Ectodermal cell (in vitro differentiated cells): ENCODE results near the gene BBX. TPM values are rescaled to one million over a fixed set of nuclear protein-coding genes. Genes with fewer than 3 reads are reported as not detected.

Source experiments
- H3K27ac ChIP-seq: 2 replicates; pipeline ENCODE4 v1.7.0; 2013; ENCODE audit warnings: mild to moderate bottlenecking, low read depth, low read length; ENCODE audit not compliant: insufficient read depth, poor library complexity, severe bottlenecking
- H3K27me3 ChIP-seq: 2 replicates; pipeline ENCODE4 v1.7.0; 2013; ENCODE audit warnings: mild to moderate bottlenecking, low read length; ENCODE audit not compliant: insufficient read depth, control insufficient read depth, poor library complexity, severe bottlenecking
- H3K36me3 ChIP-seq: one replicate; pipeline ENCODE4 v1.7.0; 2013; ENCODE audit warnings: low read length; ENCODE audit not compliant: control insufficient read depth, insufficient read depth
- H3K4me1 ChIP-seq: one replicate; pipeline ENCODE4 v1.7.0; 2013; ENCODE audit warnings: low read length; ENCODE audit not compliant: control insufficient read depth, insufficient read depth
- H3K4me3 ChIP-seq: 2 replicates; pipeline ENCODE4 v1.7.0; 2013; ENCODE audit warnings: low read depth, low read length, control low read depth; ENCODE audit not compliant: insufficient read depth
- H3K9me3 ChIP-seq: 2 replicates; pipeline ENCODE4 v1.7.0; 2013; ENCODE audit warnings: mild to moderate bottlenecking, low read length, moderate library complexity; ENCODE audit not compliant: control insufficient read depth
- WGBS, 2 experiments: methylation state at CpG; one replicate each; pipeline ENCODE4 v1.1.7; 2013; ENCODE audit warnings: missing lambda C conversion rate in 2 of 2; 5-methylcytosine and 5-hydroxymethylcytosine counted together
- polyA plus RNA-seq, 4 experiments: library from polyadenylated mRNA; stranded (reverse); fragments of 50-300 nt; gene quantifications; one replicate each; pipeline ENCODE4 v1.2.3, GENCODE V29; 2013

BBX gene
- 47.0 TPM for polyA plus RNA-seq (2013, experiment 1 of 4)
- 40.4 TPM for polyA plus RNA-seq (2013, experiment 2 of 4)
- polyA plus RNA-seq (2013, experiment 3 of 4), result 33.6 TPM
- polyA plus RNA-seq (2013, experiment 4 of 4), result 40.8 TPM

DNA sequence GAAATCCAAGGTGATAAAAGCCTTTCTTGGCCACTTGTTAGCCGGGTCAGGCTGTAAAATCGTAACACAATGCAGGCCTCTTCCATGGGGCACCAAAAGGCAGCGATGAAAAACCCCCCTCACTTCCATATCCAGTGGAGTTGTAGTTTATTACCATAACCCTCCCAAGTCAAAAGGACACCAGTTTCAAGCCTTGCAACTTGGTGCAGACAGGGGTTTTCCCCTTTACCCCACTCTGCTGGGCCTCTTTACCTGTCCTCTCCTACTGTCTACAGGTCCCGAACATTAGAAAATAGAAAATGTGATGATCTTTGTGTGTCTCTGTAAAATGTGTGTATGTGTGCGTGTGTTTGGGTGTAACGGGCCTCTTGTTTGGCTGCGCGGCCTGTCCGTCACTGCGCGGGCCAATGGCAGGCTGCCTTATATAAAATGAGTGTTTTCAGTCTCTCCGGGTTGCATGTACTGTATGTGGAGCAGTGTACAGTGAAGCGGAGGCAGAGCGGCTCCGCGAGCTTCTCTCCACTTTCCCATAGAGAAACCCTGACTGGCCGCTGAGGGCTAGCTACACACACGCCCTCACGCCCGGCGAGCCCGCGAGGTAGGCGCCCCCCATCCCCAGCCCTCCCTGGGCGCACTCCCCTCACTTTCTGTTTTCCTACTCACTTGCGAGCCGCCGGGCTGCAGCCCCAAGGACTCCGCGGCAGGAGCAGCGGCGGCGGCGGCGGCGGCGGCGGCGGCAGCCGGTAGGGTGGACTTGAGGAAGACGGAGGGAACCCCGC is at the start of gene BBX:
BBX (plus strand) TSS at position 453 of the 779 bp plus-strand sequence. CDS start 187,499 bp downstream, outside the sequence.
- Histone ChIP-seq H3K4me1 (peaks cover 6% of the 10 kb centered on the region), H3K4me3 (peak within 1 kb of the TSS; percentile 87), H3K27me3 (no peaks in the 10 kb centered on the region), H3K27ac (peak within 1 kb of the TSS; percentile 84), H3K9me3 (no peaks in the 10 kb centered on the region), H3K36me3 (no peaks in the 10 kb centered on the region)
- 1% methylated on average over 42 of the region's 42 CpGs for WGBS, 2 experiments

DNA sequence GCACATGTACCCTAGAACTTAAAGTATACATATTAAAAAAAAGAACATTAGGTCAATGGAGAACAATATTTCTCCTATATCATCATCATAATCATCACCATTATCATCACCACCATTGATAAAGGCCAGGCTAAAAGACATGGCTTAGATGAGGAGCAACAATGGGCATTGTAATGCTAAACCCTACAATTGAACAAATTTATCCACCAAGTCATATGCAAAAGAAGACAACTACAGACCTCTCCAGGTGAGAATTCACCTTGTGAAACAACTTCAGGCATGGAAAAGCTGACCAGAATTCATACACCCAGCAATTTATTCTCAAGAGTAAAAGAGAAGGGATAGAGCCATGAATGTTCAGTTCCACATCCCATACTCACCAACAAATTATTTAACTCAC is 46.3 kb upstream of the BBX start:
- Histone ChIP-seq H3K4me3 (no peak overlapping the region), H3K36me3 (no peaks in the 10 kb centered on the region), H3K27me3 (no peaks in the 10 kb centered on the region), H3K9me3 (no peaks in the 10 kb centered on the region), H3K4me1 (no peaks in the 10 kb centered on the region), H3K27ac (no peak overlapping the region)

DNA sequence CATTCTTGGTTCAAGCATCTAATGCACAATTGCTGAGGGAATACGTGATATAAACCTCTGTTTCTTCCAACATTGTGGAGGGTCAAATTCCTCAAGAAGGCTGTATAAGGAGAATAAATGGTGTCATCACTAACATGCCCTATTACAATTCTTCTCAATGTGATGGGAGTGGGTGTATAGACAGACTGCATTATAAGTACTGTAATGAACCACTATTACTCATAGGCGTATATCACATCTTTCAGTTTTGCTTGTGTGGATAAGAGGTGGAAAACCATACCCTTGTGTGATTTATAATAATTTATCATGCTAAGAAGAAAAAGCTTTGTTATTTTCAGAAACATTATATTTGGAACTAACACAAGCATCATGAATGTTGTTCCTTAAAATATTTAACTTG is 35.3 kb upstream of the BBX start:
- H3K27ac ChIP-seq, result no peak overlapping the region
- no peaks in the 10 kb centered on the region for H3K4me1 ChIP-seq
- no peaks in the 10 kb centered on the region for H3K9me3 ChIP-seq
- WGBS, 2 experiments, result 100% methylated on average over 1 of the region's 2 CpGs; no CpG with 5 or more reads in 1 of the 2 experiments
- H3K27me3 ChIP-seq, result no peaks in the 10 kb centered on the region
- H3K4me3 ChIP-seq, result no peak overlapping the region
- H3K36me3 ChIP-seq, result no peaks in the 10 kb centered on the region

DNA sequence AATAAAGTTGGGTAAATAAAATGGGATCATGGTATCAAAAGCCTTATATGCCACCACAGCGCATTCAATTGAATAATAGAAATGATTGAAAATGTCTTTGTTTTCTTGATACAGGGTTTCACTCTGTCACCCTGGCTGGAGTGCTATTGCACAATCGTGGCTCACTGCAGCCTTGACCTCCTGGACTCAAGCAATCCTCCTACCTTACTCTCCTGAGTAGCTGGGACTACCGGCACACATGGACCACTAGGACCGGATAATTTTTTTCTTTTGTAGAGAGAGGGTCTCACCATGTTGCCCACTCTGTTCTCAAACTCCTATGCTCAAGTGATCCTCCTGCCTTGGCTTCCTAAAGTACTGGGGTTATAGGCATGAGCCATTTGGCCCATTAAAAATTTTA is 33.8 kb upstream of the BBX start:
- Histone ChIP-seq H3K4me3 (no peak overlapping the region), H3K36me3 (no peaks in the 10 kb centered on the region), H3K9me3 (no peaks in the 10 kb centered on the region), H3K27ac (no peak overlapping the region), H3K4me1 (no peaks in the 10 kb centered on the region), H3K27me3 (no peaks in the 10 kb centered on the region)
- 90 to 92% methylated on average over 4 of the region's 4 CpGs for WGBS, 2 experiments

DNA sequence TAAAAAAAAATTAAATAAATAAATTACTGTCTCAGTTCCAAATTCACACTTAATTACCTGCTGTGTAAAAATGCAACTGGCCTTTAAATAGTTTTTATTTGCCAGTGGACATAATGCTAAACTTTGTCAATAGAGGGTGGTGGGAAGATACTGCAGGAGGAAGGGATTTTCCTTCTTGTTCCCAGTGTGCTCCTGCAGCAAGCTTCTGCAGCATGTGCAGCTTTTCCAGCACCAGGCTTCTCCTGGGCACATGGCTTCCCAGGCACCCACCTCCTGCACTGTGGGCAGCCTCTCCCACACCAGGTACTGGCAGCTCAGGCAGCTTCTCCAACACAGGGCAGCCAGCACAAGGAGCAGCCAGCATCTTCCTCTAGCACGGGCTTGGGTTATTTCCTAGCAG is 29.6 kb upstream of the BBX start:
- 78 to 82% methylated on average over 1 of the region's 1 CpG for WGBS, 2 experiments
- H3K27ac ChIP-seq, result no peak overlapping the region
- no peaks in the 10 kb centered on the region for H3K4me1 ChIP-seq
- H3K9me3 ChIP-seq, result no peaks in the 10 kb centered on the region
- no peaks in the 10 kb centered on the region for H3K36me3 ChIP-seq
- H3K4me3 ChIP-seq, result no peak overlapping the region
- H3K27me3 ChIP-seq, result no peaks in the 10 kb centered on the region

DNA sequence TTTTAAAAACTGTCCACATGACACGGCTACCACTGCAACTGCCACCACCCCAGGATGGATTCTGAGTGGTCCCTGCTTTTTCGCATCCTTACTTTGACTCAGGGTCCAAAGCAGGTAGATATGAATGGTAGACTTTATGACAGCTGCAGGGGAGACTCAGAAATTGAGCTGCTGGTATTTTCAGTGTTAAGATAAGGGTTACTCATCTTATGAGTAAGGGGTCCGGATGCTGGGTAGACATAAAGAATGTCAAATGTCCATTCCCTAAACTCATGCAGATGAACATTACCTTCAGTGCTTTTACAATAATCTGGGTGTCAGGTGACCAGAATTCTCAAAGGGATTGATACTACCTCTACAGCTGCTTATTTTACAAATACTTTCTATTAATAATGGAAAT is 25.9 kb upstream of the BBX start:
- no peaks in the 10 kb centered on the region for H3K9me3 ChIP-seq
- H3K27me3 ChIP-seq, result no peaks in the 10 kb centered on the region

DNA sequence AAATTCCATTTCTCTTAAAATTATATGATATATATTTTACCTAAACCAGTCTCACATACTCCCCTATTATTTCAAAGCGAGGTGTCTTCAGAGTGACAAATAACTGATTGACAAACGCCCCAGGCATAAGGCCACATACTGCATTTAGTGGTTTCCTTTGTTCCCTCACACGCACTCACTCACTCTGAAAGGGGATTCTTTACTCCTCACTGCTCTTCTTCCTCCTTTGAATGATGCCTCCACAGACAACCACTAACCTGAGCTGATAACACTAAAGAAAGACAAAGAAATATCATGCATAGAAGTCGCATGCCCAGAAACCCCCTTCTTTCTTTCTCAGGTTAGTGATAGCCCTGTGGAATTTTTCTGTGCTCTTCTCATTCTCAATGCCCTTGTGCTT is 24.1 kb upstream of the BBX start:
- H3K4me1 ChIP-seq, result peaks cover 5% of the 10 kb centered on the region
- H3K36me3 ChIP-seq, result no peaks in the 10 kb centered on the region
- no peak overlapping the region for H3K27ac ChIP-seq
- H3K9me3 ChIP-seq, result no peaks in the 10 kb centered on the region
- H3K4me3 ChIP-seq, result no peak overlapping the region
- 58 to 59% methylated on average over 4 of the region's 4 CpGs for WGBS, 2 experiments
- no peaks in the 10 kb centered on the region for H3K27me3 ChIP-seq

More for the DNA sequence above, 25.9 kb upstream of the BBX start:
- 92 to 97% methylated on average over 3 of the region's 3 CpGs for WGBS, 2 experiments
- Histone ChIP-seq H3K27ac (no peak overlapping the region), H3K4me1 (peaks cover 5% of the 10 kb centered on the region), H3K4me3 (no peak overlapping the region), H3K36me3 (no peaks in the 10 kb centered on the region)

DNA sequence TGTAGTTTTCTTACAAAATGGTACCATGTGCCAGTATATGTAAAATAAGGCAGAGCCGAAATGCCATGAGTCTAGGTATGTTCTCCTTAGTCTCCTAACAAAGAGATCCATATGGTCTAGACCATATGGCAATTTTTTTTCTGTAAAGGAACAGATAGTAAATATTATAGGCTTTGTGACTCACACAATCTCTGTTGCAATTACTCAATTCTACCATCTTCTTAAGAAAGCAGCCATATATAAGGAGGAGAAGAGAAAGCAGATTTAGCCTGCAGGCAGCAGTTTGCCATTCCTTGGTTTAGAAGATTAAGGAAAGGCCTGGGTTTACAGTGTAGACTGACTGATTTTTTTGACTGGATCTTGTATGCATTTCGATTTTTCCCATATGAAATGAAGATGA is 16.3 kb upstream of the BBX start:
- H3K27me3 ChIP-seq, result no peaks in the 10 kb centered on the region
- H3K4me3 ChIP-seq, result no peak overlapping the region
- no peaks in the 10 kb centered on the region for H3K36me3 ChIP-seq
- no peaks in the 10 kb centered on the region for H3K4me1 ChIP-seq
- no peak overlapping the region for H3K27ac ChIP-seq
- no peaks in the 10 kb centered on the region for H3K9me3 ChIP-seq
- 88 to 89% methylated on average over 1 of the region's 2 CpGs for WGBS, 2 experiments

DNA sequence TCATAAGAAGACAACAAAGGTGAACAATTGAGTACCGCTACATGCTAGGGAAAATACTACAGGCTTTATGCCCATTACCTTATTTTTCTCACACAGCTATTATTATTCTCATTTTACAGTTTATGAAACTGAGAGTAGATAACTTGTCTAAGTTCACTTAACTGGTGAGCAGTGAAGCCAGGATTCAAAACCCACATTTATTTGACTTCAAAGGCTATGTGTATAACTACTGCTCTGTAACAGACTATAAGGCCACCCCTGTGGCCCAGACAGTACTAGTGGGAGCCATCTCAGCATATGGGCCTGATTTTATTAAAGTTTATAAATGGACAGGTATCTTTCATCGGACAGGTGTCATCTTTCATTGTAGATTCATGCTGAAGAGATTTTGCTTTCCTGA is 14.4 kb upstream of the BBX start:
- H3K9me3 ChIP-seq, result no peaks in the 10 kb centered on the region
- H3K4me1 ChIP-seq, result no peaks in the 10 kb centered on the region
- H3K36me3 ChIP-seq, result no peaks in the 10 kb centered on the region
- WGBS, 2 experiments, result 94 to 100% methylated on average over 2 of the region's 2 CpGs
- no peak overlapping the region for H3K4me3 ChIP-seq
- no peak overlapping the region for H3K27ac ChIP-seq
- H3K27me3 ChIP-seq, result no peaks in the 10 kb centered on the region

DNA sequence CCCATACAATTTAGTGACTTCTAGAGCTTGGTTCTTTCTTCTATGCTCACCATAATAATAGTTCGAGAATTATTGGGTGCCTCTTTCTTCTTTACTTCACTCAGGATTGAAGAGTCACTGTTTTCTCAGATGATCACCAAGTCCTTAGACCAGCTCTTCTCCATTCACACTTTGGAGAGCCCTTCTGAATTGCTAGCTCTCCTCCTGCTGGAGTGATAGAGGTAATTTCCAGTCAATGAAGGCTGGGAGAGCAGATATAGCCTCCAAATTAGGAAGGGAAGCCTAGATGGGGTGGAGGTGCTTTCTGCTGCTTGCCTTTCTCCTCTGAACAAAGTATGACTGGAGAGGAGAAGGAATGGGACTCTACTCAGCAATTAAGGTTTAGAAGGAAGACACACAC is 10.7 kb upstream of the BBX start:
- no peaks in the 10 kb centered on the region for H3K36me3 ChIP-seq
- H3K9me3 ChIP-seq, result no peaks in the 10 kb centered on the region
- no peaks in the 10 kb centered on the region for H3K4me1 ChIP-seq
- no peaks in the 10 kb centered on the region for H3K27me3 ChIP-seq
- H3K4me3 ChIP-seq, result no peak overlapping the region
- 92 to 100% methylated on average over 1 of the region's 1 CpG for WGBS, 2 experiments
- no peak overlapping the region for H3K27ac ChIP-seq
